HG02678 (cell line): ENCODE measurements around the gene MAPKAPK2.

Source experiments
- ATAC-seq: cut with Tn5 transposase; IDR thresholded peaks from one replicate; pipeline ENCODE4 v1.9.1; 2021; ENCODE audit warnings: mild to moderate bottlenecking, moderate library complexity; ENCODE audit not compliant: unreplicated experiment

MAPKAPK2 gene

GRCh38 chr1:206716870-206717673 lies 32.4 kb downstream of the MAPKAPK2 start:
- peak; percentile 80 for ATAC-seq

- no peak for ATAC-seq
Measured at GRCh38 chr1:206717674-206717989, 32.9 kb downstream of the MAPKAPK2 start.

- ATAC-seq: no peak
Measured at GRCh38 chr1:206719169-206719839, 34.6 kb downstream of the MAPKAPK2 start.

GRCh38 chr1:206721454-206721853 lies 36.7 kb downstream of the MAPKAPK2 start:
- no peak for ATAC-seq

- ATAC-seq: no peak
Measured at GRCh38 chr1:206722751-206723461, 38.2 kb downstream of the MAPKAPK2 start.

DNA sequence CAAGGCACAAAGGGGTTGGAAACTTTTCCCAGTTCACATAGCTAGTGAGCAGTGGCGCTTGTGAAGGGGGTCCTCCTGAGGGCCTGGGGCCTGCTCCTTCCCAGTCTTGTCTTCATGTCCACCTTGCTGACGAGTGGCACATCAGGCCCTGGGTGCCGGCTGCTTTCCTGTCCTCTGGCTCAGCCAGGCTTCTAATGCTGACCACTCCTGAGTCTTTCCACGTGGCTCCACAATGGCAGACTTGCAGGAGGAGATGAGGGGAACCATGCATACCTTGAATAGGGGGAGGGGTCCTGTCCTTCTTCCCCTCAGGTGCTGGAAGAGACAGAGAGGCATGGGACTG lies 38.7 kb downstream of the MAPKAPK2 start:
- no peak for ATAC-seq

- ATAC-seq: no peak
Measured at GRCh38 chr1:206723805-206724472, 39.2 kb downstream of the MAPKAPK2 start.

DNA sequence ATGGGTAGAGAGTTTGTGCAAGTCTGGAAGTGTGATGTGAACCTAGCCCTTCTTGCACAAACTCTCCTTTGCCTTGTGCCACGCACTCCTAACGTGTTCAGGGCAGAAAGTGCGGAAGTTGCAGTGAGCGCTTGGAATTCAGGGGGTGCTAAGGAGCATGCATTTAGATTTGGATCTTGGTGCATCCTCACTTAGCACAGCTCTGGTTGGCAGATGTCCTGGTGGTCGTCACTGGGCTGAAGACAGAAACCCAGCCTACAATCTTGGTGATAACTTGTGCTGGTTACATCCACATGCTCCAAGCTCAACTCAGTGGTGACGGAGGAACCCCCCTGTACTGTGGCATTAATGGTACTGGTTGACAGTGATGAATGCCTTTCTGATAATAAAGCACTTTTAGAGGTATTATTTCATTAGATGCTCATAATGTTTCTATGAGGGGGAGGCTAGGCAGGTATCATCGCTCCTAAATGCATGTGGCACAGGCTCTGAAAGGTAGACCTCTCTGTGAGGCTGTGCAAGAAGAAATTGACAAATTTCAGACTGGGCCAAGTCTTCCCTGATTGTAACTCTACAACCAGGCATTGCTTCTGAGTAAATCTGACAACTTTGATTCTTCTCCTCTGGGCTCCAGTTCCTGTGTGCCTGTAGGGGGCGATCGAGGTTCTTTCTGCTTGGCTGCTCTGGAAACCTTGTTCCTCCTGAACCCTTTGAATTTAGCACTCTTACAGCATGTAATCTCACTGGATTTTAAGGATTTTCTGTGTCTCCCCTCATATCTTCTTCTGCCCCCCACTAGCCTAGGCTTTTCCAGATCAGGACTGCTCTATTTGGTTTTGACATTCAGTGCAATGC lies 40.6 kb downstream of the MAPKAPK2 start:
- ATAC-seq: no peak

DNA sequence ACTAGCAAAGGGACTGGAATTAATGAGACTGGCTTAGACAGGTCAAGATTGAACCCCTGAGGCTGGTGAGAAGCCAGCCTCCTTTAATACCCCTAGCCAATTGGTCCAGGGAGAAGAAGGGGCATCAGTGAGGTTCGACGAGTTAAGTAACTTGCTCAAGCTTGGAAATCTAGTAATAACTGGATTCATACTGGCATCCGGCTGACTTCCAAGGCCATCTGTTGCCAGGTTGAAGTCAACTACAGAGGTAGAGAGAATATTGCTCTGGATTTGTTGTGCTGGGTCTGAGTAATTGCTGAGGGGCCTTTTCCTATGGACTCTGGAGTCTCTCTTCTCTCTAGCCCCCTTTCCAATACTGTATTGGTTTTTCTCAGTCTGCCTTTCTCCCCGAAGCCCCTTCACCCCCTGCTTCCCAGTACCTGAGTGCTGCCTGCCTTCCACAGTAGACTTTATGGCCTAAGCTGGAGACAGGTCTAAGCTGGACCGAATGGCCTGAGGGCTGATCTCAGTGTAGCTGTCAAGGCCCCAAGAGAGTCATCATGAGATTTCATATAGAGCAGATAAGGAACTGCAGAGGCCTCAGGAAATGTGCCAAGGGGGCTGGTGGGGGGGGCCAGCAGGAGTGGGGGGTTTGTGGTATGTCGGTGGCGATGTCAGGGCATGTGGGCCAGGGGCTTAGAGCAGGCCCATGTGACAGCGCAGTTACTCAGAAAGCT lies 43.4 kb downstream of the MAPKAPK2 start:
- no peak for ATAC-seq

DNA sequence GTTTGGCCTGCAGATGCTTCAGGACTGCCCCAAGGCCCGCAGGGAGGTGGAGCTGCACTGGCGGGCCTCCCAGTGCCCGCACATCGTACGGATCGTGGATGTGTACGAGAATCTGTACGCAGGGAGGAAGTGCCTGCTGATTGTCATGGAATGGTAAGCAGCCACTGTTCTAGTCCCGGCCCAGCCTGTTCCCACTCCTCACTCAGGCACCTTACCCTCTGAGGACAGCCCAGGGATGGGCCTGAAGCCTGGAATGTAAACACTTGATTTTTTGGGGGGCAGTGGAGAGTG lies 43.9 kb downstream of the MAPKAPK2 start:
- no peak for ATAC-seq

DNA sequence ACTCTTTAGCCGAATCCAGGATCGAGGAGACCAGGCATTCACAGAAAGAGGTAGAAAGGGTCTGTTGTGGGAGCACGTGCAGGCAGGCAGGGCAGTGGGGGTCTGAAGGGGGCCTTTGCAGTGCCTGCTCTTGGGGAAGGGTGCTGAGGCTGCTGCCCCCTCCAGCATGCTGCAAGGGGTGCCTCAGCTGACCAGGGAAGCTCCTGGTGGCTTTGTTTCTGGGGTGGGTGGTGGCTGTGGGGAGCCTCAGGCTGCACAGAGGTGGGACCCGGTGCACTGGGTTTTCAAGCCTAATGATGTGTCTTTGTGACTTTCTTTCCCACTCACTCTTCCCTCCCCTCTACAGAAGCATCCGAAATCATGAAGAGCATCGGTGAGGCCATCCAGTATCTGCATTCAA lies 44.3 kb downstream of the MAPKAPK2 start:
- no peak for ATAC-seq

GRCh38 chr1:206729507-206729906 lies 44.8 kb downstream of the MAPKAPK2 start:
- ATAC-seq: no peak

DNA sequence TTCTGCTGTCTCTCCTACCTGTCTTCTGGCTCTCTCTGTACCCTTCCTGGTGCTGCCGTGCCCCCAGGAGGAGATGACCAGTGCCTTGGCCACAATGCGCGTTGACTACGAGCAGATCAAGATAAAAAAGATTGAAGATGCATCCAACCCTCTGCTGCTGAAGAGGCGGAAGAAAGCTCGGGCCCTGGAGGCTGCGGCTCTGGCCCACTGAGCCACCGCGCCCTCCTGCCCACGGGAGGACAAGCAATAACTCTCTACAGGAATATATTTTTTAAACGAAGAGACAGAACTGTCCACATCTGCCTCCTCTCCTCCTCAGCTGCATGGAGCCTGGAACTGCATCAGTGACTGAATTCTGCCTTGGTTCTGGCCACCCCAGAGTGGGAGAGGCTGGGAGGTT lies 47.8 kb downstream of the MAPKAPK2 start:
- no peak for ATAC-seq

- ATAC-seq: no peak
Measured at GRCh38 chr1:206732992-206733391, 48.3 kb downstream of the MAPKAPK2 start.

GRCh38 chr1:206734499-206735142 lies 49.9 kb downstream of the MAPKAPK2 start:
- ATAC-seq: no peak

DNA sequence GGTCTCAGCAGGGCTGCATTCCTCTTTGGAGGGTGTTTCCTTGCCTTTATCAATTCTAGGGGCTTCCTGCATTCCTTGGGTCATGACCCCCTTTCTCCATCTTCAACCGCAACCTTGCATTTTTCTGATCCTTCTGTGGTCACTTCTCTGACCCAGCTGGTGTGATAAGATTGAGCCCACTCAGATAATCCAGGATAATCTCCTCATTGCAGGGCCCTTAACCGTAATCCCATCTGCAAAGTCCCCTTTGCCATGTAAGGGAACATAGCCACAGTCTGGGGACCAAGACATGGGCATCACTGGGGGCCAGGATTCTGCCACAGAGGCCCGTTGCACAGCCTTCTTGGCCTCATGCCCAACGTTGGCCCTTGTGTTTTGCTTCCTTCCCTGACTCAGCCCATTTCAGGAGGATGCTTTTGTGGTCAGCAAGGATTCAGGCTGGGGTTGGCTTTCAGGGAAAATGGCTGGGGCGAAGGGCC lies 50.9 kb downstream of the MAPKAPK2 start:
- no peak for ATAC-seq

- no peak for ATAC-seq
Measured at GRCh38 chr1:206736878-206737728, 52.4 kb downstream of the MAPKAPK2 start.

- no peak for ATAC-seq
Measured at GRCh38 chr1:206737729-206738201, 53.1 kb downstream of the MAPKAPK2 start.
